Dermis blood vessel endothelial cell (primary cell): ENCODE results near the gene FTMT. TPM values are rescaled to one million over a fixed set of nuclear protein-coding genes. Genes with fewer than 3 reads are reported as not detected.
"Not testable (repeated sequence)": the region's sequence is repeated elsewhere in the genome, so short reads cannot be mapped to it uniquely, and the experiment has no call there.

Experiments used
- DNase-seq: peaks from one replicate; pipeline ENCODE4 v3.0.0; 2010
- total RNA-seq: library from RNA; depleted of rRNA; stranded (reverse); fragments of >200 nt; gene quantifications from 2 replicates; pipeline ENCODE4 v1.2.3, GENCODE V29; 2014

FTMT gene
- total RNA-seq, result not detected in 2 replicates

DNA sequence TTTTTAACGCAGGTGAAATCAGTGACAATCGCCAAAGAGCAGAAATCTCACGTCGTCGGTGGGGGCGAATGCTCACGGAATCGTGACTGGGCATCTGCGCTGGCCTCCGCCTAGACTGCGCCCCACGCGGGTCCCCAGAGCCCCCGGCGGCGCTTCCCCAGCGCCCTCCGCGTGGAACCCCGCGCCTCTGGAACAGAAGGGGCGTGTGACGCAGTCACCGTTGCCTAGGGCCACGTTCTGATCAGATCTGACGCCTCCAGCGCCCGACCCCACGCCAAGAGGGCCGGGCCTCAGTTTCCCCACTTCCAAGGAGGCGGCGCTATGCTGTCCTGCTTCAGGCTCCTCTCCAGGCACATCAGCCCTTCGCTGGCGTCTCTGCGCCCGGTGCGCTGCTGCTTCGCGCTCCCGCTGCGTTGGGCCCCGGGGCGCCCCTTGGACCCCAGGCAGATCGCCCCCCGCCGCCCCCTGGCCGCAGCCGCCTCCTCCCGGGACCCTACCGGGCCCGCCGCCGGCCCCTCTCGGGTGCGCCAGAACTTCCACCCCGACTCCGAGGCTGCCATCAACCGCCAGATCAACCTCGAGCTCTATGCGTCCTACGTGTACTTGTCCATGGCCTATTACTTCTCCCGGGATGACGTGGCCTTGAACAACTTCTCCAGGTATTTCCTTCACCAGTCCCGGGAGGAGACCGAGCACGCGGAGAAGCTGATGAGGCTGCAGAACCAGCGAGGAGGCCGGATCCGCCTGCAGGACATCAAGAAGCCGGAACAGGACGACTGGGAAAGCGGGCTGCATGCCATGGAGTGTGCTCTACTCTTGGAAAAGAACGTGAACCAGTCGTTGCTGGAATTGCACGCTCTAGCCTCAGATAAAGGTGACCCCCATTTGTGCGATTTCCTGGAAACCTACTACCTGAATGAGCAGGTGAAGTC, at the start of gene FTMT:
Gene FTMT (plus strand): TSS at position 240 of the 932 bp plus-strand sequence. CDS start 82 bp downstream, at position 322.
- DNase-seq, result no peak

DNA sequence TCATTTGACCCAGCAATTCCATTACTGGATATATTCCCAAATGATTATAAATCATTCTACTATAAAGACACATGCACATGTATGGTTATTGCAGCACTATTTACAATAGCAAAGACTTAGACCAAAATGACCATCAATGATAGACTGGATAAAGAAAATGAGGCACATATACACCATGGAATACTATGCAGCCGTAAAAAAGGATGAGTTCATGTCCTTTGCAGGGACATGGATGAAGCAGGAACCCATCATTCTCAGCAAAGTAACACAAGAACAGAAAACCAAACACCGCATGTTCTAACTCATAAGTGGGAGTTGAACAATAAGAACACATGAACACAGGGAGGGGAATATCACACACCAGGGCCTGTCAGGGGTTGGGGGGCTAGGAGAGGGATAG, 46.4 kb upstream of the FTMT start:
- not testable (repeated sequence) for DNase-seq

DNA sequence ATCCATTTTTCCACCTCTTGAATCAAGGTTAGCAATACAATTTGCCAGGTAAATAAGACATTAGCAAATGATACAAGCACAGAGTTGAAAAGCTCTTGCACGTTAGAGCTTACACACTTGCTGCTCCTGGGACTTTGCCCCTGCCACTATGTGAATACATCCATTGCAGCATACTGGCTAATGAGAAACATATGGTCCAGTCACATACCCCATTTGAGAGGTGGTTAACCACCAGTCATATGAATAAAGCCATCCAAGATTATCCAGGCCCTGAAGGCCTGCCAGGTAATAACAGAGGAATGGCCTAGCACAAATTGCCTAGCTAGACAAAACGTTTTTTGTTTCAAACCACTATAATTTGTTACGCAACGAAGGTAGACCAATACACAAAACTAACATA, 45.8 kb upstream of the FTMT start:
- no peak for DNase-seq

GRCh38 chr5:121816164-121816563, 35.5 kb upstream of the FTMT start:
- no peak for DNase-seq

DNA sequence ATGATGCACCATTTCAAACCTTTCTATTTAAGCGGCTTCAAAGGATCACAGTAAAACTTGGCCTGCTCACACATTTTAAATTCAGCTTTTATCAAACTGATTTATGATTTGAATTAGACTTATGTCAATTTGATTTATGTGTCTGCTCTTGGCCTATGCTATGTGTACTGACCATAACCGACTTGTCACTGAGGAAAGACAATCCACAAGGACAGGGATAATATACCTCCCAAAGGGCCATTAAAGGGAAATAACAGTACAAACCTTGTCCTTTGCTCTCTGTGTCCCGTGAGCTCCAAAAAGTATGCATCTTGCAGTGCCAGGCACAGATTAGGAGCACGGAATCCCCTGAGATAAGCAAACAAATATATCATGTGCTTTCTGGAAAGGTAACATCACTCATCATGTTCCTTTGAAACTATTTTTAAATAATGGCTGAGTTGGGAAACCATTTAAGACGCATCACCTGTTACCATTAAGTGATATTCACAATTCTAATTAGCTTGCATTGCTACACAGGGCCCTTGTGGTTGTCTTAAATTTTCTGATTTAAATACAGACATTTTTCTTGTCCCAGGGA, 31.9 kb upstream of the FTMT start:
- no peak for DNase-seq

DNA sequence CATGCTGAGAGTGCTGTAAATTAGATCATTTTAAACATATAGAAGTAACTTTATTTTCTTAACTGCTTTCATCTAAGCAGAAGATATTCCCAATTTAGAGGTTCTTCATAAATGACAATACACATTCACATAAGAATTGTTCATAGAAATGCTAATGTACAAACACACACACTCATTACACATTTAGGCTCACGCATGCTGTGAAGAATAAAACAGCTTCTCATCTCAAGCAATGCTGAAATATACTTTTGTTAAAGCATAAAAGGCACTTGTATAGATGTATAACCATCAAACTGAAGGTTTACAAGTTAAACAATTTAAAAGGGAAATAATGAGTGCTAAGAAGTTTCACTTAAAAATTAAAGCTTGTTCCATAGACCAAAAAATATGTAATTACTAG, 18.1 kb upstream of the FTMT start:
- no peak for DNase-seq

- no peak for DNase-seq
Measured at GRCh38 chr5:121834021-121834420, 17.7 kb upstream of the FTMT start.

- no peak for DNase-seq
Measured at GRCh38 chr5:121841892-121842291, 9.8 kb upstream of the FTMT start.

DNA sequence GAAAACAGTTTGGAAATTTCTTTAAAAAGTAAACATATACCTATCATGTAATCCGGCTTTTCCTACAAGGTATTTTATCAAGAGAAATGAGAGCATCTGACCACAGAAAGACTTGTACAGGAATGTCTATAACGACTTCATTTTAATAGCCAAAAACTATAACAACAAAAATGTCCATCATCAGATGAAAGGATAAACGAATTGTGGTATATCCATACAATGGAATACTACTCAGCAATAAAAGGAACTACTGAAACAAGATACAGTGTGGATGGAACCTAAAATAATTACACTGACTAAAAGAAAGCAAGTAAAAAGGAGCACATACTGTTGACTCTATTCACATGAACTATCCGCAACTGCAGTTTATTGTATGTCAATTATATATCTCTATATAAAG, 1.4 kb upstream of the FTMT start:
- no peak for DNase-seq

- DNase-seq, result no peak
Measured at GRCh38 chr5:121853850-121854249, 2.2 kb downstream of the FTMT start.

GRCh38 chr5:121862801-121863200, 11.1 kb downstream of the FTMT start:
- no peak for DNase-seq

DNA sequence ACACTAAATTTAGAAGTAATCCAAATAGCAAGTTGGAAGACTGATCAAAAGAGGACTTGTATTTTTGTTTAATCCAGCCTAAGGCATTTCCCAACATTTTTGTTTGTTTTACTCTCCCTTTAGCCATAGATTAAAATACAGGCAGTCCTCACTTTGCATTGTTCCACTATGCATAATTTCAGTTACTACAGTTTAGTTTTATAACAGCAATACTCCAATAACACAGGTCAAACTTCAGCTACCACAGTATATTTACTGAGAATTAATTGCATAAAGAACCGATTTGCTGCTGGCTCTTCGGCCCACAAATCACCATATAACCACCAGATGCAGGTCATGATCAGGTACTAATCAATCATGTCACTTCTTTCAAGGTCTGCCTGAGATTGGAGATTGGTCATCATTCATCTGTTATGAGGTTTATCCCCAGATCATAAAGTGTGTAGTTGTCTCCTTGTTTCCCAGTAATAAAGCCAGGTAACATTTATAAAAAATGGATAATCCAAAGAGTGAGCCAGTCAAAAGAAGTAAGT, 12.1 kb downstream of the FTMT start:
- no peak for DNase-seq

GRCh38 chr5:121867403-121867802, 15.7 kb downstream of the FTMT start:
- no peak for DNase-seq

GRCh38 chr5:121870489-121870888, 18.8 kb downstream of the FTMT start:
- peak; percentile 16 for DNase-seq

DNA sequence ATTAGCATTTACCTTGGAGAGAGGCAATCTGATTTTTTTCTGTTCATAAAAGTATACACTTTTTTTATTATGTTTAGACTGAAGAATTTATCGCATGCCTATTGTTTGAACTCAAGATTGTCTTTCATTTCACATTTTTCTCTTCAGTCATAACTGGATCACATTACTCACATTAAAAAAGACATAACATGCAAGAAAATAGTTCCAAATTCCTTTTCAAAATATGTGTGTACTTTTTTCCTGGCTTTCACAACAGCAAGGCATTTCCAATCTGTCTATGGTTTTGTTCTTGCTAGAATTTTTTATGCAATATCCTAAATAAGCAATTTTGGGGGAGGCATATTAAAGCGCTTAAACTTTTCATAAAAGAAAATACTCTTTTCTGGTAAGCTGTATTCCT, 21.2 kb downstream of the FTMT start:
- DNase-seq, result no peak

DNA sequence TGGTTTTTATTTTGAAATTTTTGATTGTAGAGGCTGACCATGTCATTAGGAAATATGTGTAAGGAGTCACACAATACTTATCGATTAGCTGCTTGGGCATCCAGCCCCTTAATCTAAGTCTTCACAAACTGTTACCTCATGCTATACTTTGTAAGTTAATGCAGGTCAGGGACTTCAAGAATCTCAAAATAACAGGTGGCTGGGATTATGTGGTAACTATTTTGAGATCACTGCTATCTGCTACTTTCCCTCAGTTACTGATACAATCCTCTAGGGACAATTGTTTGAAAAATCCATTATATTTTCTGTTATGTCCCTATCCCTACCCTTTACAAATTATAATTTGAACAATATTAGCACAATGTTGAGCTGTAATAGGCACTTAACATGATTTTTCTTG, 21.7 kb downstream of the FTMT start:
- no peak for DNase-seq

GRCh38 chr5:121885630-121886029, 33.9 kb downstream of the FTMT start:
- no peak for DNase-seq

- DNase-seq, result no peak
Measured at GRCh38 chr5:121887727-121888126, 36.0 kb downstream of the FTMT start.

DNA sequence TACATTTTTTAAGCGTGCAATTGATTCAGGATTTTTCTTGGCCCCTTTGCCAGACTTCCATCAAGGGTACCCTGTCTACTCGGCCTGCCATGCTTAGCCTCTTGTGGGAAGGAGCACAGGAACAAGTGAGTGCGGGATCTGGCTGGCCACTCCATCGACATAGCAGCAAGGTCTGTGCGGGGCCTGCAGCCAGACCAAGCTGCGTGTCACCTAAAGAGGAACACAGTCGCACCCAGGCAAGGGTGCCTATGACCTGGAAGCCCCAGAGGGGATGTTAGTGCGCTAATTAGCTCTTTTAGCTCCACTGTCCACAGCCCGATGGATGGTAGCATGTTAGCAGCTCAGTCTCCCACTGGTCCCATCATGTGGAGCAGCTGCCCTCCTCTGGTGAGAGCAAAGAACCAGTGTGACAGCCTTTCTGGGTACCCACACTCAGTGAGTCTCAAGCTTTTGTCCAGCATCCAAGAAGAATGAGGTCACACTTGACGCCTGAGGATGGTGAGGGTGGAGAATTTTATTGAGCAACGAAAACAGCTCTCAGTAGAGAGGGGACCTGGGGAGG, 38.7 kb downstream of the FTMT start:
- no peak for DNase-seq

DNA sequence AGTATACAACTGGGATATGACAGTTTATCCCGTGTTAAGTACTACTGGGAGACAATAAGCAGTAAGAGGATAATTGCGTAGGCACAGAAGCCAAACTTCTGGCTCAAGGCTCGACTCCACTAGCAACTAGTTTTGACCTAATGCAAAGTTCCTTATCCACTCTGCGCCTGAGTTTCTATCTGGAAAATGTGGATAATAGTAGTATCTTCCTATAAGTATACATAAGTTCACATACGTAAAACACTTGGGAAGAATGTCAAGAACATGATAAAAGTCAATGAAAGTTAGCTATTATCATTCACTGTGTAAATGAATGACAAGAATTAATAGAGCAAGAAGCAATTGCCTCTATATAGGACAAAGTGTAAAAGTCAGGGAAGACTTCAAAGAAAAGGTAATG, 45.7 kb downstream of the FTMT start:
- DNase-seq, result no peak

DNA sequence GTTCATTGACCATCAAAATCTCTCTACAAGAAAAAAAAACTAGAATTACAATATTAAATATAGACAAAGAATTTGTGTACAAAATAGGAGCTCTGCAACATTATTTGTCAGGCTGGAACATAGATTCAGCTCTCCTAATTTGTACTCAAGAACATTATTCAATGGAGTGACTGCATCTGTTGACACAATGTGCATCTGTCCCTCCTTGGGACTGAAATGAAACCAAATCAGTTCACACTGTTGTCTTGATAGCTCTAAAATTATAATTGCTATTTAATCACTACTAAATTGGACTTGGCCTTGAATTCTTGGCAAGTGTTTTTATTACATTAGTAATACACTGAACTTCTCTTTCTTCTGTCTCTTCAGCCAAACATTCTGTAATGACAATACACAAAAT, 47.7 kb downstream of the FTMT start:
- no peak for DNase-seq
